ENCODE data around the gene SMAD2.
"Not testable (repeated sequence)": the region's sequence is repeated elsewhere in the genome, so short reads cannot be mapped to it uniquely, and the experiment has no call there.

SMAD2 gene

GRCh38 chr18:47930199-47930930 is at the start of gene SMAD2:
Gene SMAD2, minus strand, starts transcription at chr18:47930659. Its CDS starts 33,903 bp downstream, at chr18:47896756.
- DNase-seq (ENCODE audit: low read depth, low spot score): peak; percentile 39

DNA sequence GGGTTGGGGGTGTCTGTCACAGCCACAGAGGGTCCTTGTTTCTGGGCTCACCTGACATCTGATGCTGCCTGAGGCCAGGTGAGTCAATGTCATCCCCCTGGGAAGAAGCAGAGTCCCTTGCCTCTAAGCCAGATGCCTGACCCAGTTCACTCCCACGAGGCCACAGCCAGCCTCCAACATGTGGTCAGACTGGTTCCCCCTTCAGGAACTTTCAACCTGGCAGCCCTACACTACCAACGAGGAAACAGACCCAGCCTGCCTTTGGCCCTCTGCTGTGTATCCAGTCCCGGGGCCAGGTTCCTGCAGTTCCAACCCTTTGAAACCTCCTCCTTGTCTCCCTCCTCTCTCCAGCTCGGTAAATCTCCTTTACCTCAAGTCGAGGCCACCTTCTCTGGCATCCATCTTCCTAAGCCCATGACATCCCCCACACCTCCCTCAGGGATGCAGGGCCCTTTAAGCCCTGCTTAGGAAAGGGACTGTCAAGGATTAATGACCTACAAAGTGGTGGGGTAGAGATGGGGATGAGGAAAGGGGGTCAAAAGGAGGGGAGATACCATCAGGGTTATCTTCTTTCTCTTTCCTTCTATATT is 49.2 kb upstream of the SMAD2 start:
- DNase-seq (ENCODE audit: low read depth, low spot score): no peak

- DNase-seq (ENCODE audit: low read depth, low spot score): no peak
These were observed 48.1 kb upstream of the SMAD2 start for GRCh38 chr18:47978603-47979002.

DNA sequence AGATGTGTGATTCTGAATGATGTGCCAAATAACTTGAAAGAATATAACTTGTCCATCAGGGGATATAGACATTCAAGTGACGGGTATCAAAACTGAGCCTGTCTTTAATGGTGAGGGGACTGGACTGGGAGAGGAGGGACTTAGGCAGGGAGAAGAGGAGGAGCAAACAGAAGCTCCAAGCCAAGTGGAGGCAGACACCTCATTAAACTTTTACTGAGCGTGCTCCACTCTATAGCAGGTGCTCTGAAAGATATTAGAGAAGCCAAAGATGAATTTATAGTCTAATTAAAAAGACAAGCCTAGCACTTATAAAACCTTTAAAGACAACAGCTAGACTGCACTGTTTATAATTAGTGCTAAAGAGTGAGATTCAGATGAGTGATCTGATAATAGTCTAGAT is 47.7 kb upstream of the SMAD2 start:
- no peak for DNase-seq (ENCODE audit: low read depth, low spot score)

DNA sequence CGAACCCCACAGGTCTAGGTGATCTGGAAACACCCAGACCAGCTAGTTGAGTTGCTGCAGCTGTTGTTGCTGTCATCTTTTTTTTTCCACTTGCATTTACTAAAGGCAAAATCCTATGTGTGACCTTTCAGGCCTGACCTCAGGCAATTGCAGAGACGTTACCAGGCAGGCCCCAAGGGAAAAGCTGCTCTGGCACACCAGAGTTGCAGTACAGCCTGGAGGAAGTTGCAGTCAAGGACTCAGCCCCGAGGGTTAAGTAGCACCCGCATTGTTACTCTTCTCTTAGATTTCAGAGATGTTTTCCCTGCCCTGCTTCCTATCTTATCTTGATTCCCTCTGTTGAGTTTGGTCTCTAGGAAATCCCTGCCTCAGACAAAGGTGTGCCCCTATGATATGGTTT is 45.2 kb upstream of the SMAD2 start:
- no peak for DNase-seq (ENCODE audit: low read depth, low spot score)

DNA sequence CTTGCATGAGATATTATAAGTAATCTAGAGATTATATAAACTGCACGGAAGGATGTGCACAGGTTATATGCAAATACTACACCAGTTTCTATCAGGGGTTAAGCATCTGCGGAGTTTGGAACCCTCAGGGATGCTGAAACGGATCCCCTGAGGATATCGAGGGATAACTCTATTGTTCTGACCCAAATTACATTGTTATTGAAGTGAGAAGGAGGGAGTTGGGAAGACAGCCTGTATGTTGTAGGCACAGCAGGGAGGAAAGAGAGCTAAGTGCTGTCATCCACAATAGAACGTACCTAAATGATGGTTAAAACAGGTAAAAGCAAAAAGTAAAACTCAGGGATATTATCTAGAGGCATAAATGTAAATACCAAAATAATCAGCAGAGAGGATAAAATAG is 44.6 kb upstream of the SMAD2 start:
- DNase-seq (ENCODE audit: low read depth, low spot score): no peak

- DNase-seq (ENCODE audit: low read depth, low spot score): no peak
These were observed 40.4 kb upstream of the SMAD2 start for GRCh38 chr18:47970664-47971531.

DNA sequence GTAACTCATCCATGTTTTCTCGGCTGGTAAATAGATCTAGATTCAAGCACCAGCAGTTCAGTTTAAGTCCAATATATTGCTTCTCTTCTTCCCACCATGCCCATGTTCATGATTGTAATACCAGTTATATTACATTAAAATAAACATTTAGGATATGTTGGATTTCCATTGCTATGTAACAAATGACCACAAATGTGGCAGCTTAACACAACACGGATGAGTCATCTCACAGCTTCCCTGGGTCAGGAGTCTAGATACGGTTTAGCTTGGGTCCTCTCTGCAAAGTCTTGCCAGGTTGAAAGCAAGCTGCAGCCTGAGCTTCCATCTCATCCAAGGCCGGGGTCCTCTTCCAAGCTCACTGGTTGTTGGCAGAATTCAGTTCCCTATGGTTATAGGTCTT is 39.4 kb upstream of the SMAD2 start:
- DNase-seq (ENCODE audit: low read depth, low spot score): no peak

GRCh38 chr18:47968721-47969120 is 38.3 kb upstream of the SMAD2 start:
- DNase-seq (ENCODE audit: low read depth, low spot score): no peak

DNA sequence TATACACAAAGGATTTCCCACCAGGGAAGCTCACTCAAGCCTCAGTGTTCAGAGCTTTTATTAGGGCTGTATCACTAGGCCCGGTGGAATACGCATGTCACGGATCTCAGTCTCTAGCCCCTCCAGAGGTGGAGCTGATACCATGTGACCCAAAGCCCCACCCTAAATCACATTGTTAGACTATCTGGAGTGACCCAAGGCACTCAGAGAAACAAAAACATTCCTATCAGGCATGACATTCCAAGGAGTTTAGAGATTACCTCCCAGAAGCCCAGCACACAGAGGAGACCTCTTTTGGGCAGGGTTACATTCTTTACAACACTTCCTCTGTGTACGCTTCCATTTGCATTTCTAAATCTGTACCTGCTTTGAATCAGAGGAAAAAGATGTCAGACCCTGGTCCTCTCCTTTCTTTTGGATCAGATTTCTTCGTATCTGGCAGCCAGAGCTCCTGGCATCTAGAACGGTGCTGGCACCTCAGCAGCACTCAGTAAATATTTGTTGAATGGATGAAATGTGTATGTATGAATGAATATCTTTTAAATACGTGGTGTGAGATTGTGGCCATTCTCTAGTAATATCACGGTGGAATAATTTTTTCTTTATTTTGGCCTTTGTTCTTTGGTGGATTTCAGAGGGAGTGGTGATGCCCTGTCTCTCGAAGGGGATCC is 37.7 kb upstream of the SMAD2 start:
- DNase-seq (ENCODE audit: low read depth, low spot score): no peak

DNA sequence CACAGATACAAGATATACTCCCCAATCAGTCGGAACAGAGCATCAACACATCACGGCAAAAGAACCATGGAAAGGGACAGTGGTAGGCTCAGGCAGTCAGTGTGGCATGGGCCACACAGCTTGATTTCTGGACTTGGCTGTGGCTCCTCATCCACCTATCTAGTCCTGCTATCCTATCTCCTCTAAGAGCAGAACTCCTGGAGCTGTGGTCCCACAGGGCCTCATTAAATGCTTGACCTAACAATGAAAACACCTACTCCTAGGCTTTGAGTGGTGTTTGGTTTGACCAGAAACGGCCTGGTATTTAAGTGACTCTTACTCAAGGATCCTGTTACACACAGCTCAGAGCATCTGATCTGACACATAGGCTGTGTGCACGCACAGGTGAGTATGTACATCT is 33.6 kb upstream of the SMAD2 start:
- no peak for DNase-seq (ENCODE audit: low read depth, low spot score)

GRCh38 chr18:47961003-47961402 is 30.5 kb upstream of the SMAD2 start:
- not testable (repeated sequence) for DNase-seq (ENCODE audit: low read depth, low spot score)

GRCh38 chr18:47953471-47953931 is 23.0 kb upstream of the SMAD2 start:
- no peak for DNase-seq (ENCODE audit: low read depth, low spot score)

GRCh38 chr18:47950511-47950910 is 20.1 kb upstream of the SMAD2 start:
- DNase-seq (ENCODE audit: low read depth, low spot score): no peak

GRCh38 chr18:47949202-47949601 is 18.7 kb upstream of the SMAD2 start:
- no peak for DNase-seq (ENCODE audit: low read depth, low spot score)

DNA sequence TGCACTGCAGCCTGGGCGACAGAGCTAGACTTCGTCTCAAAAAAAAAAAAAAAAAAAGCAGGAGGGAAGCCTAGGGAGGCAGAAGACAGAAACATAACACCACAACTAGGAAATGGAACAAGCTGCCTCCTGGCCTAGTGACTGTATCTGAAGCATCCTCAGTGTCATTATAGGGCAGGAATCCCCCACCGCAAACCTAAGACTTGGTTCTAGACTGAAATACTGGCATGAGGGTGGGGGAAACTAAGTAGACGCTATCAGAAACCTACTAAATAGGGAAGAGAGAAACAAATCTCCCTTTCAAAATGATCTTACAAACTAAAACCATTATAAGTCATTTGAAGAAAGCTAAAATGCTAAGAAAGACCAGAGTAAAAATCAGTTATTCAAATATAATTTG is 16.4 kb upstream of the SMAD2 start:
- DNase-seq (ENCODE audit: low read depth, low spot score): no peak

DNA sequence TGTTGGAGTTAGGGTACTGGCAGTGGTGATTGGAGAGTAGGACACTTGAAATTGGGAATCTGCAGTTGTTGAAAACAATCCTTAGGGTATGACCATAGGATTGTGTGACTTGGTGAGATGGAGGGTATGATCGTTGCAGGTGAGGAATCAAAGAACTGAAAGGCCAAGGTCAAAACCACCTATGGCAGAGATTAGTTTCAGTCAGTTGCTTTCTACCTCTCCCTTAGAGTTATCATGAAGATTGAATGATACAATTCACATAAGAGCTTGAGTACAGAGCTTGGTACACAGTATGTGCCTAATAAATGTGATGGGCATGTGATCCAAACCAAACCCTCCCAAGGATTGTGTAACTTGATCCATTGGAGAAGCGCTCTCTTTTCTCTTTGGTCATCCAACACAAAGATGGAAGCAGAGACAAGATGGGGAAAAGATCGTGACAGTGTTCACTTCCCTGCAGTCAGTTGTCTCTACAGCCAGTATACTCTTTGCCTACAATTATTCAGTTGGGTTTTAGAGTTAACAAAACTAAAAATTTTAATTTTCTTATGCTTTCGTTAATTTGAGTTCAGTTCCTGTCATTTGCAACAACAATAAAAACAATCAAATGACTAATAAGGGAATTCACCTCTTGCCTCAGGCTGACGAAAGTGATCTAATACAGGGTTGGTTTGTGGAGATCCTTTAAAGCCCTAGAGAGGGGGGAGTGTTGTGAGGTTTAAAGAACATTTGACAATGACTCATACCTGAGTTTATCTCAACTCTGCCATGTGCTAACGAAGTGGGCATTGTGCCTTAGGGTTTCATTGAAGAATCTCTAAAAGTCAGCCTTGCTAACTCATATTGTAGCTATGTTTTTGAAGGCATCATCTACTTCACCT is 14.8 kb upstream of the SMAD2 start:
- no peak for DNase-seq (ENCODE audit: low read depth, low spot score)

GRCh38 chr18:47936952-47937351 is 6.5 kb upstream of the SMAD2 start:
- no peak for DNase-seq (ENCODE audit: low read depth, low spot score)

- DNase-seq (ENCODE audit: low read depth, low spot score): no peak
These were observed 5.0 kb upstream of the SMAD2 start for GRCh38 chr18:47935321-47936055.

DNA sequence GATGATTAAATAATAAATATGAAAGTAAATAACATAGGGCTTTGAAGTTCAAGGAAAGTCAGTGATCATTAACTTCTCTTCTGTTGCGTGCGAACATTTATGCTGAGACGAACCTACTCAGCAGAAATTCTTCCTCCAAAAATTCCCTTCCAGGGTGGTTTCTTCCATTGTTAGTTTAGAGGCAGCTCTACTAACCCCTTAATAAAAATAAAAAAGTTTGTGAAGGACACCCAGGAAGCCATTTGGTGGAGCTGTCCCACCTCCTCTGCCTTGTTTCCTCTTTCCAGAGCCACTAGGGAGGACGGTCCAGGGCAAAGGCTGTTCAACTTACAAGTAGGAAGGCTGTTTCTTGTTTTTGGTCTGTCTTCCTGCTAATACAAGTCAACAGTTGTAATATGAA is 2.1 kb upstream of the SMAD2 start:
- no peak for DNase-seq (ENCODE audit: low read depth, low spot score)
